ENCODE data around the gene OR5L2.
"Not testable (repeated sequence)": the region's sequence is repeated elsewhere in the genome, so short reads cannot be mapped to it uniquely, and the experiment has no call there.

Gene OR5L2
- total RNA-seq, result 0 to 0.22 (median 0) reads per million in 17 experiments

- no peak for DNase-seq
Measured at GRCh38 chr11:55826919-55827318, at the start of gene OR5L2. Gene OR5L2, plus strand, starts transcription at chr11:55827219. Its CDS starts 0 bp downstream, at chr11:55827219.

GRCh38 chr11:55791606-55792005, 35.4 kb upstream of the OR5L2 start:
- DNase-seq, result no peak

- DNase-seq, result no peak
Measured at GRCh38 chr11:55793321-55793720, 33.7 kb upstream of the OR5L2 start.

GRCh38 chr11:55795256-55795655, 31.8 kb upstream of the OR5L2 start, which contains the start of gene OR5D14:
Gene OR5D14, plus strand, starts transcription at chr11:55795556. Its CDS starts 0 bp downstream, at chr11:55795556.
- DNase-seq, result no peak

GRCh38 chr11:55806248-55806647, 20.8 kb upstream of the OR5L2 start:
- no peak for DNase-seq

GRCh38 chr11:55811067-55811466, 16.0 kb upstream of the OR5L2 start, which contains the start of gene OR5L1:
Gene OR5L1, plus strand, starts transcription at chr11:55811367. Its CDS starts 100 bp downstream, at chr11:55811467.
- DNase-seq, result no peak

- no peak for DNase-seq
Measured at GRCh38 chr11:55819330-55819729, 7.7 kb upstream of the OR5L2 start, which contains the start of gene OR5D18. Gene OR5D18, plus strand, starts transcription at chr11:55819630. Its CDS starts 0 bp downstream, at chr11:55819630.

GRCh38 chr11:55838452-55838851, 11.4 kb downstream of the OR5L2 start, which contains the start of gene OR5D16:
Gene OR5D16, plus strand, starts transcription at chr11:55838752. Its CDS starts 0 bp downstream, at chr11:55838752.
- DNase-seq, result no peak

- DNase-seq, result no peak
Measured at GRCh38 chr11:55847453-55847852, 20.4 kb downstream of the OR5L2 start.

GRCh38 chr11:55849037-55849436, 22.0 kb downstream of the OR5L2 start:
- DNase-seq, result no peak

GRCh38 chr11:55852141-55852540, 25.1 kb downstream of the OR5L2 start:
- no peak for DNase-seq

GRCh38 chr11:55854704-55855103, 27.7 kb downstream of the OR5L2 start:
- no peak for DNase-seq

- DNase-seq, result not testable (repeated sequence)
Measured at GRCh38 chr11:55867354-55867753, 40.3 kb downstream of the OR5L2 start.

GRCh38 chr11:55872731-55873130, 45.7 kb downstream of the OR5L2 start:
- DNase-seq, result not testable (repeated sequence)

GRCh38 chr11:55873146-55873545, 46.1 kb downstream of the OR5L2 start:
- DNase-seq, result not testable (repeated sequence)
